Calu3 (cell line): ENCODE measurements around the gene CAPN14. TPM values are rescaled to one million over a fixed set of nuclear protein-coding genes. Genes with fewer than 3 reads are reported as not detected.

ENCODE experiments used
- Bru-seq: library from RNA; stranded (reverse); fragments of 400-500 nt; gene quantifications from one replicate; lab custom pipeline; 2021; lab: Mats Ljungman, UMichigan
- BruChase-seq, 2 experiments: library from RNA; stranded (reverse); fragments of 400-500 nt; gene quantifications; one replicate each; lab custom pipeline; 2021; lab: Mats Ljungman, UMichigan
- BruUV-seq: library from RNA; stranded (reverse); fragments of 400-500 nt; replicated peaks from 2 replicates; lab custom pipeline; 2021; lab: Mats Ljungman, UMichigan
- CTCF ChIA-PET: fragments of 300-600 bp; sonication (Branson Sonifier 250); formaldehyde crosslinking; loops from one replicate; lab custom pipeline; 2022; ENCODE audit warnings: antibody characterized with exemption; lab: Charles Lee
- DNase-seq: peaks from one replicate; pipeline ENCODE4 v3.0.0; 2022
- H3K27ac Mint-ChIP-seq: one replicate; pipeline ENCODE4 v1.8.0; 2022; ENCODE audit warnings: mixed read lengths; ENCODE audit not compliant: unreplicated experiment
- H3K27me3 Mint-ChIP-seq: one replicate; pipeline ENCODE4 v1.8.0; 2022; ENCODE audit warnings: mixed read lengths; ENCODE audit not compliant: unreplicated experiment
- H3K36me3 Mint-ChIP-seq: one replicate; pipeline ENCODE4 v1.8.0; 2022; ENCODE audit warnings: mild to moderate bottlenecking, moderate library complexity, mixed read lengths; ENCODE audit not compliant: insufficient read depth, unreplicated experiment
- H3K4me1 Mint-ChIP-seq: one replicate; pipeline ENCODE4 v1.8.0; 2022; ENCODE audit warnings: mild to moderate bottlenecking, low read depth, mixed read lengths; ENCODE audit not compliant: unreplicated experiment
- H3K4me3 Mint-ChIP-seq: one replicate; pipeline ENCODE4 v1.8.0; 2022; ENCODE audit warnings: mild to moderate bottlenecking, low read depth, moderate library complexity, mixed read lengths; ENCODE audit not compliant: unreplicated experiment
- H3K9me3 Mint-ChIP-seq: one replicate; pipeline ENCODE4 v1.8.0; 2022; ENCODE audit warnings: low read depth, mixed read lengths; ENCODE audit not compliant: unreplicated experiment
- intact Hi-C: fragments of 100-400 bp; cut with micrococcal nuclease; formaldehyde crosslinking; loops from one replicate; pipeline ENCODE4 v1.10.0; 2022; ENCODE audit not compliant: unreplicated experiment
- long read RNA-seq: library from polyadenylated mRNA; stranded (forward); transcript quantifications from one replicate; pipeline ENCODE4 v2.0.0, GENCODE V29; 2022
- total RNA-seq: library from RNA; stranded (reverse); gene quantifications from 2 replicates; pipeline ENCODE4 v1.2.3, GENCODE V29; 2022
- TF ChIP-seq, protein P1 (sequence below): fragments of 200-600 bp; IDR thresholded peaks from one replicate; pipeline ENCODE4 v1.8.0; 2022; ENCODE audit warnings: antibody characterized with exemption; ENCODE audit not compliant: unreplicated experiment

Gene CAPN14, protein sequence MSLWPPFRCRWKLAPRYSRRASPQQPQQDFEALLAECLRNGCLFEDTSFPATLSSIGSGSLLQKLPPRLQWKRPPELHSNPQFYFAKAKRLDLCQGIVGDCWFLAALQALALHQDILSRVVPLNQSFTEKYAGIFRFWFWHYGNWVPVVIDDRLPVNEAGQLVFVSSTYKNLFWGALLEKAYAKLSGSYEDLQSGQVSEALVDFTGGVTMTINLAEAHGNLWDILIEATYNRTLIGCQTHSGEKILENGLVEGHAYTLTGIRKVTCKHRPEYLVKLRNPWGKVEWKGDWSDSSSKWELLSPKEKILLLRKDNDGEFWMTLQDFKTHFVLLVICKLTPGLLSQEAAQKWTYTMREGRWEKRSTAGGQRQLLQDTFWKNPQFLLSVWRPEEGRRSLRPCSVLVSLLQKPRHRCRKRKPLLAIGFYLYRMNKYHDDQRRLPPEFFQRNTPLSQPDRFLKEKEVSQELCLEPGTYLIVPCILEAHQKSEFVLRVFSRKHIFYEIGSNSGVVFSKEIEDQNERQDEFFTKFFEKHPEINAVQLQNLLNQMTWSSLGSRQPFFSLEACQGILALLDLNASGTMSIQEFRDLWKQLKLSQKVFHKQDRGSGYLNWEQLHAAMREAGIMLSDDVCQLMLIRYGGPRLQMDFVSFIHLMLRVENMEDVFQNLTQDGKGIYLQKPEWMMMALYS
- total RNA-seq (0.35 and 0.42 TPM in 2 replicates), Bru-seq, nascent RNA (percentile 14 among the genes with signal in this experiment), BruChase-seq, experiment 1, labeled RNA remaining after a 6-hour chase (percentile 14 among the genes with signal in this experiment), BruChase-seq, experiment 2, labeled RNA remaining after a 2-hour chase (percentile 13 among the genes with signal in this experiment)
- long read RNA-seq: 0 reads

DNA sequence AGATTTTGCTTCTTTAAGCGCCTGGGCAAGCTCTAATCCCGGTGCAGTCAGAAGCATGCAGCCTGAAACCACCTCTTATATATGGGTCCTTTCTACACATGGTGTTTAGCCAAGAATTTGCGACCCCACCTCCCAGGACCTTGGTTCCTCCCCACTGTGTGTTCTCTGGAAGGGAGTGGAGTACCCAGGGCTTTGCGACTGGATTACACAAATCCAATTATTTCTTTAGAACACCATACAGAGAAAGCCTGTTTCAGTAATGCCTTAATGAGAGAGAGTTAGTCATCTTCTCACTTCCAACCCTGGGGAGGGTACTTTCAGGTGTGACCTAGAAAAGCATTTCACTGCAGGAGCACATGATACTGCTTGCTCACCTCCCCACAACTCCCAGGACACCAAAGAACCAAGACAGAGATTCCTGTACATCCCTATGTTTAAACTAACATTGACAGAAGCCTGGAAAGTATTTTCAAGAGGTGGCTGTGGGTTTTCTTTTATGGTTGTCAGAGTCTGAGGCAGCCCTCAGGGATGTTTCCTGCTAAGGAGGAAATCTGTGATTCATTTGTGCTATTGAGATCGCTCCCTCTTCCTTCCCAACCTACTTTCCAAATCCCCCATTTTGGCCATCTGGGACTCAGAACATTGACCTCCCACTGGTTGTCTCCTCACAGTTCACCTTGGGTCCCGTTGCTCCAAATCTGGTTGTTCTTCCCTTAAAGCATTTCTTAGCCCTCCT lies at the start of gene CAPN14:
Gene CAPN14, minus strand, starts transcription at position 51 of the 736 bp plus-strand sequence. CDS start 12,068 bp downstream, outside the sequence.
- CTCF ChIA-PET: no interaction called here
- H3K4me3 Mint-ChIP-seq: no peak within 1 kb of the TSS

DNA sequence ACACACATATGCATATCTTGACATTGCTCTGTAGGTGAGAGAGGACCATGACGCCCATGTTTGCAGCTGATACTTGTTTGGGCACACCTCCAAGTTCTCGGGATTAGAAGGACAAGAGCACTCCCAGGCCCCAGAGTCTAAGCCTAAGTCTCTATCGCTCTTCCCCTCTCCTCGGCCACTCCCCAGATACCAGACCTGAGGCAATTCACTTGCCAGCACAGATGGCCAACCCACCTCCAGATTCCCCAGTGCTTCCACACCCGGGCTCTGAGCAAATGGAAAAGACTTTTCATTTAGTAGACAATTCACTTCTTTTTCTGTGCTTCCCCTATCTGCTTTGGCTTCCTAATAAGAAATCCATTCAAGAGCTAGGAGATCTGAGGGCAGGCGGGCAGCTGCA lies 49.5 kb upstream of the CAPN14 start:
- DNase-seq: no peak
- Mint-ChIP-seq H3K36me3 (no peaks in the 10 kb centered on the region), H3K9me3 (no peaks in the 10 kb centered on the region), H3K4me3 (no peak overlapping the region), H3K27ac (no peak overlapping the region), H3K27me3 (peaks cover 39% of the 10 kb centered on the region), H3K4me1 (no peaks in the 10 kb centered on the region)
- intact Hi-C loops: no loop called here
- no TSS peak for BruUV-seq
- CTCF ChIA-PET: interaction anchor here (0.8 kb wide), 1 partner anchor 555 kb away, joined by 3 read pairs; no protein-coding TSS in a partner anchor
- TF ChIP-seq, protein P1, sequence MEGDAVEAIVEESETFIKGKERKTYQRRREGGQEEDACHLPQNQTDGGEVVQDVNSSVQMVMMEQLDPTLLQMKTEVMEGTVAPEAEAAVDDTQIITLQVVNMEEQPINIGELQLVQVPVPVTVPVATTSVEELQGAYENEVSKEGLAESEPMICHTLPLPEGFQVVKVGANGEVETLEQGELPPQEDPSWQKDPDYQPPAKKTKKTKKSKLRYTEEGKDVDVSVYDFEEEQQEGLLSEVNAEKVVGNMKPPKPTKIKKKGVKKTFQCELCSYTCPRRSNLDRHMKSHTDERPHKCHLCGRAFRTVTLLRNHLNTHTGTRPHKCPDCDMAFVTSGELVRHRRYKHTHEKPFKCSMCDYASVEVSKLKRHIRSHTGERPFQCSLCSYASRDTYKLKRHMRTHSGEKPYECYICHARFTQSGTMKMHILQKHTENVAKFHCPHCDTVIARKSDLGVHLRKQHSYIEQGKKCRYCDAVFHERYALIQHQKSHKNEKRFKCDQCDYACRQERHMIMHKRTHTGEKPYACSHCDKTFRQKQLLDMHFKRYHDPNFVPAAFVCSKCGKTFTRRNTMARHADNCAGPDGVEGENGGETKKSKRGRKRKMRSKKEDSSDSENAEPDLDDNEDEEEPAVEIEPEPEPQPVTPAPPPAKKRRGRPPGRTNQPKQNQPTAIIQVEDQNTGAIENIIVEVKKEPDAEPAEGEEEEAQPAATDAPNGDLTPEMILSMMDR: no peak

More for the DNA sequence above, at the start of gene CAPN14:
- Mint-ChIP-seq H3K36me3 (no peaks in the 10 kb centered on the region), H3K27me3 (peaks cover 75% of the 10 kb centered on the region), H3K9me3 (no peaks in the 10 kb centered on the region), H3K27ac (no peak within 1 kb of the TSS), H3K4me1 (no peaks in the 10 kb centered on the region)
- TF ChIP-seq, protein P1: no peak
- no TSS peak for BruUV-seq
- intact Hi-C loops: no loop called here
- no peak for DNase-seq

DNA sequence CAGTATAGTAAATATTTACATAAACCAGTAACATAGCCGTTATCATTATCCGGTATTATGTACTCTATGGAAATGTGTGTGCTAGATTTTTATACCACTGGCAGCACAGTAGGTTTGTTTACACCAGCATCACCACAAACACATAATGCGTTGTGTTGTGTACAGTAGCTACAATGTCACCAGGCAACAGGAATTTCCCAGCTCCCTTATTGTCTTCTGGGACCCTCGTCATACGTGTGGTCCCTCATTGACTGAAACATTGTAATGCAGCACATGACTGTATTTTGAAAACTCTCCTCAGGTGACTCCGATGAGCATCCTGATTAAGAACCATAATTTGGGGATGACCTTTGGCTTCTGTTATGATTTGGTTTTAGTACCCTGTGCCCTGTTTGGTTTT lies 47.9 kb upstream of the CAPN14 start:
- CTCF ChIA-PET: no interaction called here
- TF ChIP-seq, protein P1: no peak
- Mint-ChIP-seq H3K27ac (no peak overlapping the region), H3K36me3 (no peaks in the 10 kb centered on the region), H3K9me3 (no peaks in the 10 kb centered on the region), H3K27me3 (peaks cover 29% of the 10 kb centered on the region), H3K4me1 (no peaks in the 10 kb centered on the region), H3K4me3 (no peak overlapping the region)
- intact Hi-C loops: no loop called here
- DNase-seq: no peak
- BruUV-seq: no TSS peak

DNA sequence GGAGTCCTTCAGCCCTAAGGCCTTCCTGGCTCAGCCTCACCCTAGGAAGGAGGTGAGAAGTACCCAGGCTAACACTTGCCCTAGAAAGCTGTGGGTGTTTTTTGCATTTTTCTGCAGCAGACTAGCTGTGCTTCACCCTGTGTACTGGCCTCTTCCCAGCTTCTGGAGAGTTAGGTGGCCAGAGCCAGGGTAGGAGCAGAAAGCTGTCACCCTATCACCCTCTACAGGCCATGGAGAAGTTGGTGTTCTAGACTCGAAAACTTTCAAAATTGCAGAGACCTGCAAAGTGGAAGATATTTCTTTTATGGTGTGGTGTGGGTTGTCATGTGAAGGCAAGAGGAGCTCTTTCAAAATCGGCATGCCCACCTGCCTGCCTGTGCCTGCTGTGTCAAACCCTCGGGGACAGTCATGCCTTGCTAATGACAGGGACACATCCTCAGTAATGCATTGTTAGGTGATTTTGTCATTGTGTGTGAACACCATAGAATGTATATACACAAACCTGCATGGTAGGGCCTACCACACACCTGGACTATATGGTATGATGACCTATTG lies 46.4 kb upstream of the CAPN14 start:
- CTCF ChIA-PET: no interaction called here
- no peak overlapping the region for H3K27ac Mint-ChIP-seq
- no peak for DNase-seq
- TF ChIP-seq, protein P1: no peak
- BruUV-seq: no TSS peak
- H3K4me3 Mint-ChIP-seq: no peak overlapping the region
- H3K4me1 Mint-ChIP-seq: no peaks in the 10 kb centered on the region
- H3K36me3 Mint-ChIP-seq: no peaks in the 10 kb centered on the region
- intact Hi-C loops: no loop called here
- H3K9me3 Mint-ChIP-seq: no peaks in the 10 kb centered on the region
- H3K27me3 Mint-ChIP-seq: peaks cover 22% of the 10 kb centered on the region
